Body of pancreas (tissue), 4 donors: ENCODE measurements around the gene IFT25. TPM values are rescaled to one million over a fixed set of nuclear protein-coding genes. Genes with fewer than 3 reads are reported as not detected.

Experiments used
- ATAC-seq: fragments of 150-250 bp; one replicate; pipeline ENCODE4 v1.9.1; 2016
- DNase-seq, 4 donors: peaks; one replicate each; pipeline ENCODE4 v3.0.0-alpha.2; 2019
- H3K27ac ChIP-seq, 4 donors: fragments of 200-600 bp; sonication (generic); 1 replicate in 3 of 4; 2 replicates in 1 of 4; pipeline versions ENCODE4 v1.5.1 to v1.6.1; 2016 to 2019; ENCODE audit warnings: mild to moderate bottlenecking in 1 of 4, mixed read lengths in 1 of 4, moderate library complexity in 1 of 4
- H3K27me3 ChIP-seq, 2 donors: fragments of 200-600 bp; sonication (generic); one replicate each; pipeline ENCODE4 v1.6.0; 2016; ENCODE audit warnings: mild to moderate bottlenecking in 1 of 2
- H3K36me3 ChIP-seq, 2 donors: fragments of 200-600 bp; sonication (generic); replicated peaks in 1 of 2; 2 replicates each; pipeline ENCODE4 v1.5.1; 2016; ENCODE audit warnings: low read depth in 2 of 2; ENCODE audit not compliant: insufficient read depth in 1 of 2
- H3K4me1 ChIP-seq: fragments of 200-600 bp; sonication (generic); one replicate; pipeline ENCODE4 v1.6.0; 2016
- H3K4me3 ChIP-seq, 2 donors: fragments of 200-600 bp; sonication (generic); 1 replicate in 1 of 2; 2 replicates in 1 of 2; pipeline ENCODE4 v1.5.1; 2016 to 2019
- H3K9me3 ChIP-seq, 3 donors: fragments of 200-600 bp; sonication (generic); 1 replicate in 2 of 3; 2 replicates in 1 of 3; pipeline ENCODE4 v1.5.1; 2016
- POLR2A ChIP-seq, 3 donors: fragments of 450-650 bp; IDR thresholded peaks; one replicate each; pipeline ENCODE4 v1.6.1; 2016; ENCODE audit warnings: antibody characterized with exemption in 3 of 3, mild to moderate bottlenecking in 2 of 3
- WGBS, 2 donors: methylation state at CpG; one replicate each; pipeline ENCODE4 v1.1.5; 2017; 5-methylcytosine and 5-hydroxymethylcytosine counted together
- intact Hi-C: fragments of 100-400 bp; cut with DNase I; formaldehyde crosslinking; loops from one replicate; pipeline ENCODE4 v1.15.1; 2023
- total RNA-seq, 2 donors: library from RNA; depleted of rRNA; stranded (reverse); fragments of >200 nt; gene quantifications; one replicate each; pipeline ENCODE4 v1.1.0, GENCODE V29; 2016
- TF ChIP-seq, protein P1 (sequence below), 7 experiments: fragments of 450-650 bp in 4 of 7; fragments of 200-600 bp in 3 of 7; sonication (generic) in 3 of 7; IDR thresholded peaks; one replicate each; pipeline ENCODE4 v1.5.1; 2016 to 2019; ENCODE audit warnings: antibody characterized with exemption in 7 of 7

The IFT25 gene
- total RNA-seq, 2 donors from 2014 or later = 6.6 to 17.6 TPM

- WGBS, 2 donors = 0 to 6% methylated on average over 2 of the region's 2 CpGs
- Histone ChIP-seq H3K4me1 (peaks cover 13% of the 10 kb centered on the region), H3K4me3 (no peak overlapping the region), H3K27me3 (no peaks in the 10 kb centered on the region), H3K36me3 (no peaks in the 10 kb centered on the region), H3K27ac (no peak overlapping the region), H3K9me3 (no peaks in the 10 kb centered on the region)
- intact Hi-C loops = no loop called here
- DNase-seq (peak; percentile 31 to 68 (median 44)), ATAC-seq (peak; percentile 27)
- TF ChIP-seq POLR2A (IDR thresholded peaks at IDR 0.05) = no peak
Measured at GRCh38 chr1:53899206-53899628, 46.3 kb downstream of the IFT25 start.

GRCh38 chr1:53896635-53897229, 48.8 kb downstream of the IFT25 start:
- DNase-seq (no peak), ATAC-seq (no peak)
- H3K36me3 ChIP-seq = no peaks in the 10 kb centered on the region
- no peak overlapping the region for H3K27ac ChIP-seq
- 78 to 80% methylated on average over 2 of the region's 2 CpGs for WGBS, 2 donors
- TF ChIP-seq, protein P1, sequence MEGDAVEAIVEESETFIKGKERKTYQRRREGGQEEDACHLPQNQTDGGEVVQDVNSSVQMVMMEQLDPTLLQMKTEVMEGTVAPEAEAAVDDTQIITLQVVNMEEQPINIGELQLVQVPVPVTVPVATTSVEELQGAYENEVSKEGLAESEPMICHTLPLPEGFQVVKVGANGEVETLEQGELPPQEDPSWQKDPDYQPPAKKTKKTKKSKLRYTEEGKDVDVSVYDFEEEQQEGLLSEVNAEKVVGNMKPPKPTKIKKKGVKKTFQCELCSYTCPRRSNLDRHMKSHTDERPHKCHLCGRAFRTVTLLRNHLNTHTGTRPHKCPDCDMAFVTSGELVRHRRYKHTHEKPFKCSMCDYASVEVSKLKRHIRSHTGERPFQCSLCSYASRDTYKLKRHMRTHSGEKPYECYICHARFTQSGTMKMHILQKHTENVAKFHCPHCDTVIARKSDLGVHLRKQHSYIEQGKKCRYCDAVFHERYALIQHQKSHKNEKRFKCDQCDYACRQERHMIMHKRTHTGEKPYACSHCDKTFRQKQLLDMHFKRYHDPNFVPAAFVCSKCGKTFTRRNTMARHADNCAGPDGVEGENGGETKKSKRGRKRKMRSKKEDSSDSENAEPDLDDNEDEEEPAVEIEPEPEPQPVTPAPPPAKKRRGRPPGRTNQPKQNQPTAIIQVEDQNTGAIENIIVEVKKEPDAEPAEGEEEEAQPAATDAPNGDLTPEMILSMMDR (IDR thresholded peaks at IDR 0.05) = no peak
- TF ChIP-seq POLR2A (IDR thresholded peaks at IDR 0.05) = no peak
- H3K27me3 ChIP-seq = no peaks in the 10 kb centered on the region
- no peak overlapping the region for H3K4me3 ChIP-seq
- peaks cover 13% of the 10 kb centered on the region for H3K4me1 ChIP-seq
- intact Hi-C loops = no loop called here
- no peaks in the 10 kb centered on the region for H3K9me3 ChIP-seq

- Histone ChIP-seq H3K9me3 (no peaks in the 10 kb centered on the region), H3K27me3 (no peaks in the 10 kb centered on the region), H3K4me1 (peaks cover 14% of the 10 kb centered on the region), H3K4me3 (no peak overlapping the region), H3K27ac (no peak overlapping the region), H3K36me3 (no peaks in the 10 kb centered on the region)
- DNase-seq (no peak), ATAC-seq (no peak)
- 74 to 76% methylated on average over 6 of the region's 6 CpGs for WGBS, 2 donors
- intact Hi-C loops = no loop called here
- TF ChIP-seq, protein P1 (IDR thresholded peaks at IDR 0.05) = no peak
- no peak for TF ChIP-seq POLR2A (IDR thresholded peaks at IDR 0.05)
Measured at GRCh38 chr1:53895421-53895820, 50.1 kb downstream of the IFT25 start.

- WGBS, 2 donors = 84 to 85% methylated on average over 5 of the region's 5 CpGs
- ATAC-seq (no peak), DNase-seq (no peak)
- Histone ChIP-seq H3K27ac (no peak overlapping the region), H3K36me3 (no peaks in the 10 kb centered on the region), H3K4me1 (peaks cover 18% of the 10 kb centered on the region), H3K27me3 (no peaks in the 10 kb centered on the region), H3K4me3 (no peak overlapping the region), H3K9me3 (no peaks in the 10 kb centered on the region)
- intact Hi-C loops = no loop called here
- TF ChIP-seq, protein P1 (IDR thresholded peaks at IDR 0.05) = no peak
- no peak for TF ChIP-seq POLR2A (IDR thresholded peaks at IDR 0.05)
Measured at GRCh38 chr1:53894644-53895043, 50.9 kb downstream of the IFT25 start.

DNA sequence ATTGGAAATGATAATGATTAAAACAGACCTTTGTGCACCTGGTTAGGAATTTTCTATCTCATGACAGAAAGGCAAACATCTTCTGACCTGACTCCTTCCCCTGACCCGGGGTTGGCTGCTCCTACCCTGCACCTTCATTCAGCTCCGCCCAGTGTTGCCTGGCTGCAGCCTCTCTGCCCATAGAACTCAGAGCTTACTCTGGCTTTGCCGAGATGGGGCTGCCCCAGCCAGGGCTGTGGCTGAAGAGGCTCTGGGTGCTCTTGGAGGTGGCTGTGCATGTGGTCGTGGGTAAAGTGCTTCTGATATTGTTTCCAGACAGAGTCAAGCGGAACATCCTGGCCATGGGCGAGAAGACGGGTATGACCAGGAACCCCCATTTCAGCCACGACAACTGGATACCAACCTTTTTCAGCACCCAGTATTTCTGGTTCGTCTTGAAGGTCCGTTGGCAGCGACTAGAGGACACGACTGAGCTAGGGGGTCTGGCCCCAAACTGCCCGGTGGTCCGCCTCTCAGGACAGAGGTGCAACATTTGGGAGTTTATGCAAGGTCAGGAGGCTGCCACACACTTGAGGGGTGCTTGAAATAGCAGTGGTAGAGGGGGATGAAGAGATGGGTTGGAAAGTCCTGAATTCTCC, 51.4 kb downstream of the IFT25 start, which contains the start of gene DIO1:
Gene DIO1 (plus strand): TSS at position 189 of the 638 bp plus-strand sequence. CDS start 24 bp downstream, at position 213.
- H3K27me3 ChIP-seq = no peaks in the 10 kb centered on the region
- no peaks in the 10 kb centered on the region for H3K9me3 ChIP-seq
- TF ChIP-seq POLR2A (IDR thresholded peaks at IDR 0.05) = no peak
- TF ChIP-seq, protein P1 (IDR thresholded peaks at IDR 0.05) = no peak
- intact Hi-C loops = no loop called here
- H3K36me3 ChIP-seq = no peaks in the 10 kb centered on the region
- H3K27ac ChIP-seq = peak within 1 kb of the TSS in 1 of 4 donors; percentile 45
- ATAC-seq = no peak
- no peak for DNase-seq
- H3K4me1 ChIP-seq = peaks cover 14% of the 10 kb centered on the region
- no peak within 1 kb of the TSS for H3K4me3 ChIP-seq
- WGBS, 2 donors = 57 to 73% methylated on average over 7 to 14 of the region's 14 CpGs
